GM19324 (cell line): Measurements from ENCODE around the gene LIPT2.
"Not testable (repeated sequence)": the region's sequence is repeated elsewhere in the genome, so short reads cannot be mapped to it uniquely, and the experiment has no call there.

Experiments used
- ATAC-seq: cut with Tn5 transposase; IDR thresholded peaks from one replicate; pipeline ENCODE4 v1.9.1; 2021; ENCODE audit warnings: mild to moderate bottlenecking, moderate library complexity; ENCODE audit not compliant: unreplicated experiment, low FRiP score

The LIPT2 gene

DNA sequence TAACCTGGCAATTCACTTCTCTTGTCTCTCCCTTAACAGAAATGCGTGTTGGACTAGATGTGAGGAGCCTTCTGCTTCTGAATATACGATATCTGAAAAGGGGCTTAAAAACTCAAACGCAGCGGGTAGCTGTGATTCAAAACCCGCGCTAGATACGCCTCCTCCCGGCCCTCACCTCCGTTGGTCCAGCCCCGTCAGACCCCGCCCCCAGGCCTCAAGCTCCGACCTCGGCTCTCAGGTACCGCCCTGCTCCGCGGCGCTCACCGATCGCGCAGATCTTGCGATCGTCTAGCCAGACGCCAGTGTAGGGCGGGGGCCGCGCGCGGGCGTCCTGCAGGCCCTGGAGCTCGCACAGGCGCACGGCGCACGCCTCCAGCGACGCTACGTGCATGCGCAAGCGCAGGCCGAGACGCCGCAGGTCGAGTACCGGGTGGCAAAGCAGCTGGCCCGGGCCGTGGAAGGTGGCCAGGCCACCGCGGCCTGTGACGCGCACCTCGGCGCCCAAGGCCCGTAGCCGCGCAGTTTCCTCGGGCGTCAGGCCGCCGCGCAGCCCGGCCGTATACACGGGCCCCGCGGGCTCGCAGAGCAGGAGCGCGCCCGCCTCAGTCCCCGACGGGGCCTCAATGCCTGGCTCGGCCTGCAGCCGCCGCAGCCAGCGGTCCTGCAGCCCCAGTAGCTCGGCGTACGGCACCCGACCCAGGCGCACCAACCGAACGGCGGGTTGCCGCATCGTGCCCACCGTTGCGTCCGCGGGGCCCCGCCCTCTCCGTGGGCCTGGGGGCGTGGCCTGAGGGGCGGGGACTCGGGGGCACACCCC lies at the start of gene LIPT2:
Gene LIPT2, minus strand, starts transcription at position 751 of the 817 bp plus-strand sequence. Its CDS starts 21 bp downstream, at position 730.
- peak; percentile 97 for ATAC-seq

- ATAC-seq = no peak
Observed at GRCh38 chr11:74541466-74541865, 47.9 kb upstream of the LIPT2 start.

GRCh38 chr11:74540270-74540669 lies 46.7 kb upstream of the LIPT2 start:
- ATAC-seq = no peak

DNA sequence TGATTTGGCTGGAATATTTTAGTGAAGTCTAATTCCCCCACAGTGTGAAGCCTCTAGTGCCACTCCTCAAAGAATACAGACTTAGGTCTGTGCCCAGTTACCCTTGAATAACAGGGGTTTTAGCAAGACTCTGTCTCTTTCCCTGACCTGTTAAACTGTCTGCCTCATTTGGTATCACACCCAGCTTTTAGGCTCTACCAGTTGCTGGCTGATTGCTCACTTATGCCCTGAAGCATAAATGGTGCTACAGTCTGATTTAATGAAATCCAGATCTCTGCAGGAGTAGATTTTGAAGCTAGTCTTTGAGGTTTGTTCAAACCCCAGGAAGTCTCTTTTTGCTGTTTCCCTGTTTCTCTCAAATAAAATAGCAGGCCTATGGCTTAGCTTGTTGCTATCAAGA lies 45.2 kb upstream of the LIPT2 start:
- ATAC-seq = no peak

- no peak for ATAC-seq
Observed at GRCh38 chr11:74535371-74536160, 42.0 kb upstream of the LIPT2 start.

DNA sequence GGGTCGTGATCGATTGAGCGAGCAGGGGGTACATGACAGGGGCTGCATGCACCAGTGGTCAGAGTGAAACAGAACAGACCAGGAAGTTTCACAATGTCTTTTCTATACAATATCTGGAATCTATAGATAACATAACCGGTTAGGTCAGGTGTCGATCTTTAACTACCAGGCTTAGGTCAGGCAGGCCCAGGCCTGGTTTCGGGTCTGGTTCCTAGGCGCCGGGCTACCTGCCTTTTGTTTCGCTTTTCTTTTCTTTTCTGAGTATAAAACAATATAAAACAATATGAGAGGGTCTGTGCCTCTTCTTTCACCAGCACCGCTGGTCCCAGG lies 41.4 kb upstream of the LIPT2 start:
- not testable (repeated sequence) for ATAC-seq

DNA sequence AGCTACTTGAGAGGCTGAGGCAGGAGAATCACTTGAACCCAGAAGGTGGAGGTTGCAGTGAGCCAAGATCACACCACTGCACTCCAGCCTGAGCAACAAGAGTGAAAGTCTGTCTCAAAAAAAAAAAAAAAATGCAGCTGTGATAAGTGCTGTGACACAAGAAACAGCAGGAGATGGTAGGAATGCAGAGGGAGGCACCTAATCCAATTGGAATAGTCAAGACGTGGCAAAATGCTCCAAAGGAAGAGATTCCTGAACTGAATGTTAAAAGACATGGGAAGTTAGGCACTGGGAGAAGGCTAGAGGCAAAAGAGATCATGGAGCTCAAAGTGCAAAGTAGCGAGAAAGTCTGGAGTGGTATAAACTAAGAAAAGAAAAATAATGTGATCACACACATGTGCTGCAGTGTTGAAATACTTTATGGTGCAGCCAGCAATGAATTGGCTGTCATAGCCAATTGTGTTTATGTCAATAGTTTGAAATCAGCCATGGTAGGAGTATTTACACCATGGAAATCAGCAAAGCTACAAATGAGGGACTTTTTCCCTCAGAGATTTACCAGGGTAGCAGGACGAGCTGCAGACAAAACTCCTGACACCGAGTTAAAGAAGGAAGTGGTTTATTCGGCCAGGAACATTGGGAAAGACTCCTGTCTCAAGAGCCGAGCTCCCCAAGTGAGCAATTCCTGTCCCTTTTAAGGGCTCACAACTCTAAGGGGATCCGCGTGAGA lies 40.9 kb upstream of the LIPT2 start:
- ATAC-seq = no peak

- ATAC-seq = no peak
Observed at GRCh38 chr11:74533421-74533820, 39.9 kb upstream of the LIPT2 start.

- no peak for ATAC-seq
Observed at GRCh38 chr11:74532501-74533246, 39.1 kb upstream of the LIPT2 start.

- ATAC-seq = no peak
Observed at GRCh38 chr11:74524978-74525377, 31.5 kb upstream of the LIPT2 start.

- ATAC-seq = no peak
Observed at GRCh38 chr11:74524501-74524900, 31.0 kb upstream of the LIPT2 start.

DNA sequence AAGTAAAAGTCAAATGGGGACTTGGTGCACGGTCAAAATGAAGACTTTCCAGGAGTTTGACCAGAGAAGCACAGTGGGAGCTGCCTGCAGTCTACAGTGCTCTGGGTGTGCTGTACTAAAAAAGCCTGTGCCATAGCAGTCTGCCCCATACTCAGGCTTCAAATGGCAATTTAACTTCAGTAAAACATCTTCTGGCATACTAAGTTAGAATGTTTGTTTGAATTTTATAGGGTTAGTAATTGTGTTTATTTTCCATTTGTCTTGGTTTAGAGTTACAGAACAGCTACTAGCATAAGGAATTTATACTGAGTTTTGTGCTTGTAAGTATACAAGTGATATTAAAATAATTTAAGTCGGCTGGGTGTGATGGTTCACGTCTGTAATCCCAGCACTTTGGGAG lies 29.3 kb upstream of the LIPT2 start:
- ATAC-seq = no peak

DNA sequence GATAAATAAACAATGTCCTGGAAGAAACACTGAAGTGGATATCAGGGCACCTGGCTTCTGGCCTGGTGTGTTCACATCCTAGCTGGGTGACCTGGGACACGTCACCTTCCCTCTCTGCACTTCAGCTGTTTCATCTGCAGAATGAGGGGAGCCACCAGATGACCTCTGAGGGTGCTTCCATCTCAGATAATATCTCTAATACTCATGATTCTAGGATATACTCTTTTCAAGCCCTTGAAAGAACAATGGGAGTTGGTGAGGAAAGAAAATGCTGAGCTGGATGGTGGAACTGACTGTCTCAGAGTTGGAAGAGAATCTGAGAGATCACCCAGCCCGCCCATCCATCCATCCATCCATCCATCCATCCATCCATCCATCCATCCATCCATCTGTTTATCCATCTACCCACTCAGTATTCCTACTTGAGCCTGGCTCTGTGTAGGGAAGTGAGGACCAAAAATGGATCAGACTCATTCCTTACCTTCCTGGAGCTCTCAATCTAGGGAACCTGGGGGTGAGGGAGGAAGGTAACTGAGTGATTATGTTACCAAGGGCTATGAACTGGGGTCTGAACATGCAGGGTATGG lies 28.2 kb upstream of the LIPT2 start:
- ATAC-seq = no peak

DNA sequence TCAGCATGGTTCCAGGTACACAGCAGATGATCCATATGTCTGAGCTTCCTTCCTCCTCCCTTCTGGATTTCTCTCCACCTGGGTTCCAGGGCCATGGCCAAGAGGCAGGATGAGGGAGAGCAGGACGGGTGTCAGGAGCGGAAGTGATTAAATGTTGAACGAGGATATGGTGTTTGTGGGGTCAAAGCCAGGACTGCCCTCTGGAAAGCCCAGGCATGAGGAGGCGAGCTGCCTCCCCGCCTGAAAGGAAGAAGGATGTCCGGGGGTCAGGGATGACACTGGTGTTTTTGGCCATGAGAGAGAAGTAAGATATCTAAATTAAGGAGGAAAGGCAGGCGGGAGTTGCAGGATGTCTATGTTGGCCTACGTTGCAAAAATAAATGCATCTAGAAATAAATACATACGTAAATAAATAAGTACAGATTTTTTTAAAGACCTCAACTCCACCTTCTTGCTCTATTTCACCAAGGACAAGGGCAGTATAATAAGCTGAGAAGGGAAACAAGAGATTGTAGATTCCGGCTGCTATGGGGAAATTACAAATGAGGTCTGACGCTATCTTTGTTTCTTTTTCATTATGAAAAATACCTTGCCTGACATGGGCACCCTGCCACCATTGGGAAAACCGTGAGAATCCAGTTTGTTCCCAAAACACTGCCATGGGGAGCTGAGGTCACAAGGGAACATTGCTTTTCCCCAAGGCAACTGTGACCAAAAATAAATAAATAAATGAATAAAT lies 27.6 kb upstream of the LIPT2 start:
- ATAC-seq = no peak

- ATAC-seq = no peak
Observed at GRCh38 chr11:74520316-74520715, 26.8 kb upstream of the LIPT2 start.

- no peak for ATAC-seq
Observed at GRCh38 chr11:74519710-74520109, 26.2 kb upstream of the LIPT2 start.

GRCh38 chr11:74517592-74517991 lies 24.1 kb upstream of the LIPT2 start:
- not testable (repeated sequence) for ATAC-seq

- no peak for ATAC-seq
Observed at GRCh38 chr11:74507582-74507981, 14.1 kb upstream of the LIPT2 start.

DNA sequence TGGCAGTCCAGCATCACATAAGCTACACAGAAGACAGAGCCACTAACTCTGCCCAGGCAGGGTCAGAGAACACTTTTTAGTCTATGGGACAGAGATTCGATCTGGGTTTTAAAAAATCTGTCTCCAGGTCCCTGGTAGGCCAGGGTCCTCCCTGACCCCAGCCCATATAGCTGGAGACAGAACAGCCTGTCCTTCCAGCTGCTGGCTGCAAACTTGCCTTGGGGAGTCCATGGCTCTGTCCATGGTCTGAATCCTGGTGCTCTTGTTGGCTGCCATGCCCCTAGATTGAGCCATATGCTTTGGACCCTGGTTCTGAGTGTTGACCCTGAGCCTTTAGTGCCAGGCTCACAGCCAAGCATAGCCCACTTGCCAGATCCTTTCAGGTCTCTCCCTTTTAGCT lies 13.3 kb upstream of the LIPT2 start:
- no peak for ATAC-seq
